DND-41 (cell line): ENCODE measurements around the gene EXO1.

Source experiments
- ATAC-seq: fragments of 200-7000 bp; cut with Tn5 transposase; 3 replicates; pipeline ENCODE4 v1.9.1; 2021; ENCODE audit warnings: low read depth; ENCODE audit not compliant: insufficient read depth
- DNase-seq: peaks from one replicate; pipeline ENCODE4 v3.0.0-alpha.2; 2020
- H2AFZ ChIP-seq: 2 replicates; pipeline ENCODE4 v1.6.0; 2012; ENCODE audit warnings: low read depth, low read length
- H3K27ac ChIP-seq: 2 replicates; pipeline ENCODE4 v1.5.1; 2012; ENCODE audit warnings: low read length, inconsistent platforms
- H3K27me3 ChIP-seq: fragments of 200-600 bp; sonication (generic); 2 replicates; pipeline ENCODE4 v1.6.0; 2012; ENCODE audit warnings: low read length, mild to moderate bottlenecking, inconsistent platforms; ENCODE audit not compliant: insufficient read depth, poor library complexity
- H3K36me3 ChIP-seq: 2 replicates; pipeline ENCODE4 v1.5.1; 2012; ENCODE audit warnings: low read length, inconsistent platforms; ENCODE audit not compliant: insufficient read depth
- H3K4me1 ChIP-seq: 2 replicates; pipeline ENCODE4 v1.5.1; 2012; ENCODE audit warnings: mild to moderate bottlenecking, low read length; ENCODE audit not compliant: insufficient read depth
- H3K4me2 ChIP-seq: 2 replicates; pipeline ENCODE4 v1.6.0; 2012; ENCODE audit warnings: mild to moderate bottlenecking, moderate library complexity, low read length, inconsistent platforms; ENCODE audit not compliant: insufficient read depth
- H3K4me3 ChIP-seq, 2 experiments: fragments of 200-600 bp in 1 of 2; shearing (Covaris generic) in 1 of 2; 2 replicates each; pipeline ENCODE4 v1.5.1; 2012 to 2016; ENCODE audit warnings: inconsistent platforms in 2 of 2, low read length in 2 of 2, mild to moderate bottlenecking in 2 of 2, low read depth in 1 of 2, moderate library complexity in 1 of 2
- H3K79me2 ChIP-seq: 2 replicates; pipeline ENCODE4 v1.6.0; 2012; ENCODE audit warnings: low read length, inconsistent platforms; ENCODE audit not compliant: insufficient read depth
- H3K9ac ChIP-seq: 2 replicates; pipeline ENCODE4 v1.6.0; 2012; ENCODE audit warnings: low read depth, mild to moderate bottlenecking, inconsistent platforms, low read length, moderate library complexity
- H3K9me3 ChIP-seq: 2 replicates; pipeline ENCODE4 v1.5.1; 2012; ENCODE audit warnings: low read length, moderate library complexity, mild to moderate bottlenecking, inconsistent platforms; ENCODE audit not compliant: insufficient read depth, severe bottlenecking
- H4K20me1 ChIP-seq: 2 replicates; pipeline ENCODE4 v1.6.0; 2012; ENCODE audit warnings: low read length; ENCODE audit not compliant: insufficient read depth
- EZH2 ChIP-seq: IDR thresholded peaks from 3 replicates; pipeline ENCODE4 v1.6.1; 2012; ENCODE audit warnings: borderline replicate concordance, low read depth, mild to moderate bottlenecking, moderate library complexity, low read length, inconsistent platforms; ENCODE audit not compliant: severe bottlenecking
- TF ChIP-seq, protein P1 (sequence below): IDR thresholded peaks from 2 replicates; pipeline ENCODE4 v1.5.1; 2012; ENCODE audit warnings: borderline replicate concordance, low read length, moderate library complexity, mild to moderate bottlenecking; ENCODE audit not compliant: poor library complexity, severe bottlenecking; ENCODE audit errors: extremely low read depth

The EXO1 gene

DNA sequence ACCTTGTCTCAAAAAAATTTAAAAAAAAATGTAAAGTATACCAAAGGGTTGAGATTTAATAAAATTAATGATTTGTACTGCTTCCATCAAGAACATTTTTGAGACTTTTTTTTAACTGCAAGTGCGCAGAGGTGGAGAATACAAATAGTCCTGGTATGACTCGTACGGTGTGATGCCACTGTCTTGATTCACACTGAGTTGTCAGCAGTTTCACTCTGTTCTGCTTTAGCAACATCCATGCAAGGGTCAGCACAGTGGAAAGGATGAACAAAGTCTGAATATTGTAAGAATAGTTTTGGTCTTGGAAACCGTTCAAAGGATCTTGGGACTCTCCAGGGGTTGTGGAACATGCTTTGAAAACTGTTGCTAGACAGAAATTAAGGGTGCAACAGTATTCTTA is 40.2 kb downstream of the EXO1 start:
- no peak overlapping the region for H3K4me2 ChIP-seq
- H4K20me1 ChIP-seq: no peaks in the 10 kb centered on the region
- TF ChIP-seq, protein P1, sequence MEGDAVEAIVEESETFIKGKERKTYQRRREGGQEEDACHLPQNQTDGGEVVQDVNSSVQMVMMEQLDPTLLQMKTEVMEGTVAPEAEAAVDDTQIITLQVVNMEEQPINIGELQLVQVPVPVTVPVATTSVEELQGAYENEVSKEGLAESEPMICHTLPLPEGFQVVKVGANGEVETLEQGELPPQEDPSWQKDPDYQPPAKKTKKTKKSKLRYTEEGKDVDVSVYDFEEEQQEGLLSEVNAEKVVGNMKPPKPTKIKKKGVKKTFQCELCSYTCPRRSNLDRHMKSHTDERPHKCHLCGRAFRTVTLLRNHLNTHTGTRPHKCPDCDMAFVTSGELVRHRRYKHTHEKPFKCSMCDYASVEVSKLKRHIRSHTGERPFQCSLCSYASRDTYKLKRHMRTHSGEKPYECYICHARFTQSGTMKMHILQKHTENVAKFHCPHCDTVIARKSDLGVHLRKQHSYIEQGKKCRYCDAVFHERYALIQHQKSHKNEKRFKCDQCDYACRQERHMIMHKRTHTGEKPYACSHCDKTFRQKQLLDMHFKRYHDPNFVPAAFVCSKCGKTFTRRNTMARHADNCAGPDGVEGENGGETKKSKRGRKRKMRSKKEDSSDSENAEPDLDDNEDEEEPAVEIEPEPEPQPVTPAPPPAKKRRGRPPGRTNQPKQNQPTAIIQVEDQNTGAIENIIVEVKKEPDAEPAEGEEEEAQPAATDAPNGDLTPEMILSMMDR: no peak
- DNase-seq: no peak
- no peaks in the 10 kb centered on the region for H3K4me1 ChIP-seq
- ATAC-seq: no peak
- H2AFZ ChIP-seq: no peak overlapping the region
- H3K9me3 ChIP-seq: no peaks in the 10 kb centered on the region
- no peak overlapping the region for H3K9ac ChIP-seq
- H3K27ac ChIP-seq: no peak overlapping the region
- peaks cover 84% of the 10 kb centered on the region for H3K36me3 ChIP-seq
- no peaks in the 10 kb centered on the region; the same call in 1 of the 2 replicates for H3K79me2 ChIP-seq
- H3K27me3 ChIP-seq: no peaks in the 10 kb centered on the region
- H3K4me3 ChIP-seq: no peak overlapping the region

DNA sequence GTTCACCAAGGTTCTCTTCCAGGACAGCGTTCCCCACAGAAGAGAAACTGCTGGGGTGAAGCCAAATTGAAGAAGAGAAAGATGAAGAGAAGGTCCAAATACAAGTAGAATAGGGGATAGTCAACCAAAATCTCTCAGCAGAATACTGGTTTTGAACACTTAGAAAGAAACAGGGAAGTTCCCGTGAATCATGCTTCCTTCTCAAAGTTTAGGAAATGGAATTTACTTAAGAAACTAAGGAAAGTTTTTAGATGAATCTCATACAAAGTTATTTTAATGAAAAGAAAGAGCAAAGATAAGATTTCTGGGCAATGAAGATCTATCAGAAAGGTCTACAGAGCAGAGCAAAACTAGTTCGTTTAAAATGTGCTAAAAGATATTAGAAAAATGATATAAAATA is 43.3 kb downstream of the EXO1 start:
- ATAC-seq (no peak), DNase-seq (no peak)
- H3K4me3 ChIP-seq: no peak overlapping the region
- H3K27me3 ChIP-seq: no peaks in the 10 kb centered on the region
- no peaks in the 10 kb centered on the region; the same call in 1 of the 2 replicates for H3K79me2 ChIP-seq
- peaks cover 61% of the 10 kb centered on the region for H3K36me3 ChIP-seq
- H3K4me1 ChIP-seq: no peaks in the 10 kb centered on the region
- no peak for TF ChIP-seq EZH2
- TF ChIP-seq, protein P1: no peak
- no peak overlapping the region for H2AFZ ChIP-seq
- no peaks in the 10 kb centered on the region for H3K9me3 ChIP-seq
- H3K27ac ChIP-seq: no peak overlapping the region
- H4K20me1 ChIP-seq: no peaks in the 10 kb centered on the region
- H3K9ac ChIP-seq: no peak overlapping the region
- no peak overlapping the region for H3K4me2 ChIP-seq

DNA sequence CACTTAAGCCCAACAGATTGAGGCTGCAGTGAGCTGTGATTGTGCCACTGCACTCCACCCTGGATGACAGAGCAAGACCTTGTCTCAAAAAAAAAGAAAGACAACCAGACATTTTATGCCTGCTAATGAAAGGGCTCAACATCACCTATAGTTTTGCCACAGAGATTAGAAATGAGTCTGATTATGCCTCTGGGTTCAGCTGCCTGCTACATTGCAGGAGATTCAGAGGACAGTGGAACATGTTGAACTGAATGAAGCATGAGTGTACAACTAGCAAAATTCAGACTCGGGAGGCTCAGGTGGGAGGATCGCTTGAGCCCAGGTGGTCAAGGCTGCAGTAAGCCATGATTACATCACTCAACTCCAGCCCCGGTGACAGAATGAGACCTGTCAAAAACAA is 46.0 kb downstream of the EXO1 start:
- peak; percentile 22; the same call in 1 of the 3 replicates for ATAC-seq
- Histone ChIP-seq H3K27ac (no peak overlapping the region), H3K79me2 (no peaks in the 10 kb centered on the region), H3K9me3 (no peaks in the 10 kb centered on the region), H3K36me3 (peaks cover 51% of the 10 kb centered on the region), H3K27me3 (no peaks in the 10 kb centered on the region), H3K9ac (no peak overlapping the region), H3K4me1 (no peaks in the 10 kb centered on the region), H3K4me2 (no peak overlapping the region), H4K20me1 (no peaks in the 10 kb centered on the region), H3K4me3 (no peak overlapping the region), H2AFZ (no peak overlapping the region)
- no peak for DNase-seq
- TF ChIP-seq, protein P1: no peak
- no peak for TF ChIP-seq EZH2

DNA sequence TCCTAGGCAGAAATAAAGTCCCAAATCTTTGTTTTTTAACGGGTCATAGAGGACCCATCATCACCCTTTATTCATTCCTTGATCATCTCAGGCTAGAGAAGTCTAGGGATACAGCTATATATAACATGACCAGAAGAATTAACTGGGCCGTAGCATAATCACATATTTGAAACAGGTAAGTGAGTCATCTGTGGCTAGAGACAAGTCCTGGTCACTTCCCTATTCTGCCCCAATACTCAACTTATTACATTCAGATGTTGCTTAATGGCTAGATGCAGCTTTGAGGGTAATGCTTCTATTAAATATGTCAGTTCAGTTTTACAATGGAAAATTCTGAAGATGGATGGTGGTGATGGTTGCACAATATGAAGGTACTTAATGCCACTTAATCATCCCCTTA is 47.0 kb downstream of the EXO1 start:
- TF ChIP-seq, protein P1: no peak
- TF ChIP-seq EZH2: no peak
- Histone ChIP-seq H4K20me1 (no peaks in the 10 kb centered on the region), H3K27ac (no peak overlapping the region), H3K4me2 (no peak overlapping the region), H3K9ac (no peak overlapping the region), H3K4me3 (no peak overlapping the region), H2AFZ (no peak overlapping the region), H3K27me3 (no peaks in the 10 kb centered on the region), H3K79me2 (no peaks in the 10 kb centered on the region), H3K9me3 (no peaks in the 10 kb centered on the region), H3K4me1 (no peaks in the 10 kb centered on the region), H3K36me3 (peaks cover 51% of the 10 kb centered on the region)
- DNase-seq (no peak), ATAC-seq (no peak)
